Activated B cell treated with CpG ODN at 0.5 μM for 24 hours (primary cell): ENCODE data around the gene LCE1F. TPM values are rescaled to one million over a fixed set of nuclear protein-coding genes. Genes with fewer than 3 reads are reported as not detected.

Experiments used
- ATAC-seq: fragments of 200-7000 bp; cut with Tn5 transposase; one replicate; pipeline ENCODE4 v1.10.0; 2021; ENCODE audit warnings: low read depth, mild to moderate bottlenecking, moderate library complexity
- CTCF ChIA-PET: fragments of 350-600 bp; sonication (Branson Sonifier 250); formaldehyde crosslinking; loops from one replicate; lab custom pipeline; 2021; ENCODE audit warnings: antibody characterized with exemption; lab: Charles Lee
- POLR2A ChIA-PET: fragments of 350-600 bp; sonication (Branson Sonifier 250); formaldehyde crosslinking; loops from one replicate; lab custom pipeline; 2021; ENCODE audit warnings: antibody characterized with exemption; lab: Charles Lee
- DNase-seq: peaks from one replicate; pipeline ENCODE4 v3.0.0; 2022
- H3K27ac Mint-ChIP-seq: one replicate; pipeline ENCODE4 v1.8.0; 2020; ENCODE audit warnings: mixed read lengths
- H3K27me3 Mint-ChIP-seq: one replicate; pipeline ENCODE4 v1.8.0; 2021; ENCODE audit warnings: mixed read lengths
- H3K36me3 Mint-ChIP-seq: one replicate; pipeline ENCODE4 v1.8.0; 2021; ENCODE audit warnings: low read depth, mixed read lengths
- H3K4me1 Mint-ChIP-seq: one replicate; pipeline ENCODE4 v1.8.0; 2021; ENCODE audit warnings: mixed read lengths
- H3K4me3 Mint-ChIP-seq: one replicate; pipeline ENCODE4 v1.8.0; 2020; ENCODE audit warnings: mild to moderate bottlenecking, mixed read lengths
- H3K9me3 Mint-ChIP-seq: one replicate; pipeline ENCODE4 v1.8.0; 2020; ENCODE audit warnings: mixed read lengths
- CTCF ChIP-seq: fragments of 200-600 bp; IDR thresholded peaks from one replicate; pipeline ENCODE4 v1.8.0; 2022; ENCODE audit warnings: antibody characterized with exemption, mild to moderate bottlenecking
- intact Hi-C: fragments of 100-400 bp; cut with micrococcal nuclease; formaldehyde crosslinking; loops from one replicate; pipeline ENCODE4 v1.15.1; 2024
- total RNA-seq: library from RNA; stranded (reverse); gene quantifications from 2 replicates; pipeline ENCODE4 v1.2.3, GENCODE V29; 2022

The LCE1F gene
- total RNA-seq, 1 donor from 2014 or later: not detected

DNA sequence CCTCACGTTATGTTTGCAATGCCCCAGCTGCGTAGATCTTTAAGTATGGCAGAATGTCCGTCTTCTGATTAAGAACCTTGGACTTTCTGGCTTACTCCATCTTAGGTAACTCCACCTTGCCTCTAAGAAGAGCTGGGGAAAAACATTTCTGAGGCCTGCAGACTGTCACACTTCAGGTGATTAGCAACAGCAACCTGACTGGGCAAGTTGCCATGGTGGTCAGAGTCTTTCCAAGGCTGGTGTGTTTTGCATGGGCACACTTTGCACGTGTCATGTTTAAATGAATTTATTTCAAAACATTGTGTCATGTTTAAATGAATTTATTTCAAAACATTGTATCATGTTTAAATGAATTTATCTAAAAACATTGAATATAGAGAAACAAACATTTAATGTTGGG is 16.3 kb upstream of the LCE1F start:
- DNase-seq (no peak), ATAC-seq (no peak)
- H3K27me3 Mint-ChIP-seq: peaks cover 15% of the 10 kb centered on the region
- no peak overlapping the region for H3K27ac Mint-ChIP-seq
- H3K4me3 Mint-ChIP-seq: no peak overlapping the region
- ChIA-PET CTCF (no interaction called here), POLR2A (no interaction called here)
- H3K36me3 Mint-ChIP-seq: no peaks in the 10 kb centered on the region
- intact Hi-C loops: no loop called here
- H3K4me1 Mint-ChIP-seq: no peaks in the 10 kb centered on the region
- TF ChIP-seq CTCF: no peak
- H3K9me3 Mint-ChIP-seq: peaks cover 3% of the 10 kb centered on the region

- no peaks in the 10 kb centered on the region for H3K36me3 Mint-ChIP-seq
- no peak for ATAC-seq
- CTCF ChIA-PET: no interaction called here
- POLR2A ChIA-PET: no interaction called here
- DNase-seq: no peak
- H3K9me3 Mint-ChIP-seq: peaks cover 1% of the 10 kb centered on the region
- no peak overlapping the region for H3K4me3 Mint-ChIP-seq
- intact Hi-C loops: no loop called here
- peaks cover 12% of the 10 kb centered on the region for H3K27me3 Mint-ChIP-seq
- TF ChIP-seq CTCF: no peak
- no peaks in the 10 kb centered on the region for H3K4me1 Mint-ChIP-seq
- no peak overlapping the region for H3K27ac Mint-ChIP-seq
These were observed 15.3 kb upstream of the LCE1F start for GRCh38 chr1:152759453-152760173.

DNA sequence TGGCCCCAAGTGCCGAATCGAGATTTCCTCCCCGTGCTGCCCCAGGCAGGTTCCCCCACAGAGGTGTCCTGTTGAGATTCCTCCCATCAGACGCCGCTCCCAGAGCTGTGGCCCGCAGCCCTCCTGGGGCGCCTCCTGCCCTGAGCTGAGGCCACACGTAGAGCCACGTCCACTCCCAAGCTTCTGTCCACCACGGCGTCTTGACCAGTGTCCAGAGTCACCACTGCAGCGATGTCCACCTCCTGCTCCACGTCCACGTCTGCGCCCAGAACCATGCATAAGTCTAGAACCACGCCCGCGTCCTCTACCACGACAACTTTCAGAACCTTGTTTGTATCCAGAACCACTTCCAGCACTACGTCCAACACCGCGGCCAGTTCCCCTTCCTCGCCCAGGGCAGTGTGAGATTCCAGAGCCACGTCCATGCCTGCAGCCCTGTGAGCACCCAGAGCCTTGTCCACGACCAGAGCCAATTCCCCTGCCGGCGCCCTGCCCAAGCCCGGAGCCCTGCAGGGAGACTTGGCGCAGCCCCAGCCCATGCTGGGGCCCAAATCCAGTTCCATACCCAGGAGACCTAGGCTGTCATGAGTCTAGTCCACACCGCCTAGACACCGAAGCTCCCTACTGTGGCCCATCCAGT is 14.3 kb upstream of the LCE1F start:
- Mint-ChIP-seq H3K4me1 (no peaks in the 10 kb centered on the region), H3K36me3 (no peaks in the 10 kb centered on the region), H3K27me3 (peaks cover 6% of the 10 kb centered on the region), H3K27ac (no peak overlapping the region), H3K9me3 (no peaks in the 10 kb centered on the region), H3K4me3 (no peak overlapping the region)
- intact Hi-C loops: no loop called here
- CTCF ChIA-PET: no interaction called here
- POLR2A ChIA-PET: no interaction called here
- DNase-seq (no peak), ATAC-seq (no peak)
- TF ChIP-seq CTCF: no peak

GRCh38 chr1:152761609-152762213 is 13.2 kb upstream of the LCE1F start:
- TF ChIP-seq CTCF: no peak
- no peak overlapping the region for H3K27ac Mint-ChIP-seq
- ATAC-seq (no peak), DNase-seq (no peak)
- H3K27me3 Mint-ChIP-seq: peaks cover 3% of the 10 kb centered on the region
- H3K9me3 Mint-ChIP-seq: no peaks in the 10 kb centered on the region
- intact Hi-C loops: no loop called here
- ChIA-PET CTCF (no interaction called here), POLR2A (no interaction called here)
- no peak overlapping the region for H3K4me3 Mint-ChIP-seq
- no peaks in the 10 kb centered on the region for H3K36me3 Mint-ChIP-seq
- no peaks in the 10 kb centered on the region for H3K4me1 Mint-ChIP-seq

- H3K27ac Mint-ChIP-seq: no peak overlapping the region
- H3K4me1 Mint-ChIP-seq: no peaks in the 10 kb centered on the region
These were observed 6.0 kb upstream of the LCE1F start for GRCh38 chr1:152768847-152769533.

More at GRCh38 chr1:152768847-152769533, 6.0 kb upstream of the LCE1F start:
- intact Hi-C loops: no loop called here
- no peaks in the 10 kb centered on the region for H3K36me3 Mint-ChIP-seq
- no peak overlapping the region for H3K4me3 Mint-ChIP-seq
- no peak for DNase-seq
- ChIA-PET POLR2A (no interaction called here), CTCF (no interaction called here)
- TF ChIP-seq CTCF: no peak
- peaks cover 5% of the 10 kb centered on the region for H3K9me3 Mint-ChIP-seq
- no peak for ATAC-seq
- peaks cover 7% of the 10 kb centered on the region for H3K27me3 Mint-ChIP-seq
